Chondrocyte (in vitro differentiated cells): ENCODE data around the gene APOC4. TPM values are rescaled to one million over a fixed set of nuclear protein-coding genes. Genes with fewer than 3 reads are reported as not detected.

Experiments
- DNase-seq: peaks from one replicate; pipeline ENCODE4 v3.0.0; 2021; ENCODE audit warnings: mixed read lengths, low spot score
- H3K27ac Mint-ChIP-seq: one replicate; pipeline ENCODE4 v1.8.0; 2021; ENCODE audit warnings: mild to moderate bottlenecking, moderate library complexity, mixed read lengths; ENCODE audit not compliant: unreplicated experiment
- H3K27me3 Mint-ChIP-seq: 2 replicates; pipeline ENCODE4 v1.8.0; 2021; ENCODE audit warnings: low read depth, mixed read lengths
- H3K36me3 Mint-ChIP-seq: 2 replicates; pipeline ENCODE4 v1.8.0; 2021; ENCODE audit warnings: low read depth, mixed read lengths
- H3K4me1 Mint-ChIP-seq: 2 replicates; pipeline ENCODE4 v1.8.0; 2021; ENCODE audit warnings: low read depth, mild to moderate bottlenecking, mixed read lengths
- H3K4me3 Mint-ChIP-seq: one replicate; pipeline ENCODE4 v1.8.0; 2021; ENCODE audit warnings: mild to moderate bottlenecking, moderate library complexity, mixed read lengths; ENCODE audit not compliant: unreplicated experiment
- H3K9me3 Mint-ChIP-seq: 2 replicates; pipeline ENCODE4 v1.8.0; 2021; ENCODE audit warnings: low read depth, mixed read lengths
- CTCF ChIP-seq: fragments of 200-600 bp; sonication (generic); IDR thresholded peaks from 2 replicates; pipeline ENCODE4 v1.5.0; 2021; ENCODE audit warnings: antibody characterized with exemption, mild to moderate bottlenecking, moderate library complexity
- total RNA-seq: library from RNA; stranded (reverse); gene quantifications from 3 replicates; pipeline ENCODE4 v1.2.1, GENCODE V29; 2021

APOC4 gene
- total RNA-seq, 1 donor from 2014 or later: not detected

- Mint-ChIP-seq H3K27ac (no peak overlapping the region), H3K4me3 (no peak overlapping the region), H3K36me3 (no peaks in the 10 kb centered on the region), H3K27me3 (no peaks in the 10 kb centered on the region), H3K4me1 (peaks cover 4% of the 10 kb centered on the region), H3K9me3 (no peaks in the 10 kb centered on the region)
- no peak for TF ChIP-seq CTCF
- no peak for DNase-seq
Observed at GRCh38 chr19:44939668-44940067, 2.4 kb upstream of the APOC4 start.

- no peaks in the 10 kb centered on the region for H3K9me3 Mint-ChIP-seq
- H3K4me3 Mint-ChIP-seq: no peak overlapping the region
- no peaks in the 10 kb centered on the region for H3K27me3 Mint-ChIP-seq
- TF ChIP-seq CTCF: no peak
- H3K4me1 Mint-ChIP-seq: peaks cover 4% of the 10 kb centered on the region
- no peak overlapping the region for H3K27ac Mint-ChIP-seq
- no peaks in the 10 kb centered on the region for H3K36me3 Mint-ChIP-seq
- no peak for DNase-seq
Observed at GRCh38 chr19:44943801-44944249, 1.8 kb downstream of the APOC4 start.

GRCh38 chr19:44947041-44947581 is 5.1 kb downstream of the APOC4 start:
- Mint-ChIP-seq H3K27ac (no peak overlapping the region), H3K4me3 (no peak overlapping the region), H3K27me3 (no peaks in the 10 kb centered on the region), H3K36me3 (no peaks in the 10 kb centered on the region), H3K9me3 (no peaks in the 10 kb centered on the region), H3K4me1 (peaks cover 8% of the 10 kb centered on the region)
- DNase-seq: no peak
- no peak for TF ChIP-seq CTCF

GRCh38 chr19:44948237-44948636 is 6.2 kb downstream of the APOC4 start:
- no peak for DNase-seq
- Mint-ChIP-seq H3K27ac (no peak overlapping the region), H3K4me3 (no peak overlapping the region), H3K9me3 (no peaks in the 10 kb centered on the region), H3K27me3 (no peaks in the 10 kb centered on the region), H3K4me1 (peaks cover 8% of the 10 kb centered on the region), H3K36me3 (no peaks in the 10 kb centered on the region)
- no peak for TF ChIP-seq CTCF

- no peaks in the 10 kb centered on the region for H3K27me3 Mint-ChIP-seq
- peaks cover 10% of the 10 kb centered on the region for H3K4me1 Mint-ChIP-seq
- H3K36me3 Mint-ChIP-seq: no peaks in the 10 kb centered on the region
- TF ChIP-seq CTCF: no peak
- H3K27ac Mint-ChIP-seq: no peak overlapping the region
- H3K9me3 Mint-ChIP-seq: no peaks in the 10 kb centered on the region
- no peak for DNase-seq
- no peak overlapping the region for H3K4me3 Mint-ChIP-seq
Observed at GRCh38 chr19:44948763-44949374, 6.8 kb downstream of the APOC4 start.
